ENCODE results near the gene HS6ST1. TPM values are rescaled to one million over a fixed set of nuclear protein-coding genes. Genes with fewer than 3 reads are reported as not detected.

HS6ST1 gene
- total RNA-seq: 30.0 to 39.2 TPM (median 33.1 TPM) in 3 replicates
- long read RNA-seq, transcript HS6ST1-201 (2 exons, 3,932 nt): major isoform, 23 of 70 reads
- long read RNA-seq, partial matches to known transcripts: 0 of 70 reads
- long read RNA-seq, other reads (novel, unspliced or antisense): 47 of 70 reads

GRCh38 chr2:128318776-128319464, at the start of gene HS6ST1:
TSS of gene HS6ST1 (minus strand) at chr2:128318868. CDS start at chr2:128318563, 305 bp downstream.
- peaks cover 39% of the 10 kb centered on the region for H3K4me1 Mint-ChIP-seq (ENCODE audit: low read depth)
- TF ChIP-seq CTCF (IDR thresholded peaks at IDR 0.05): peak; percentile 22
- DNase-seq (ENCODE audit: low spot score): peak; percentile 94
- H3K4me3 Mint-ChIP-seq (ENCODE audit: unreplicated experiment): peak within 1 kb of the TSS; percentile 83
- H3K36me3 Mint-ChIP-seq (ENCODE audit: low read depth): no peaks in the 10 kb centered on the region
- no peaks in the 10 kb centered on the region for H3K27me3 Mint-ChIP-seq (ENCODE audit: low read depth)
- H3K9me3 Mint-ChIP-seq (ENCODE audit: low read depth): no peaks in the 10 kb centered on the region
- H3K27ac Mint-ChIP-seq (ENCODE audit: unreplicated experiment): no peak within 1 kb of the TSS

- no peak for TF ChIP-seq CTCF (IDR thresholded peaks at IDR 0.05)
- no peaks in the 10 kb centered on the region for H3K36me3 Mint-ChIP-seq (ENCODE audit: low read depth)
- H3K9me3 Mint-ChIP-seq (ENCODE audit: low read depth): no peaks in the 10 kb centered on the region
- no peak overlapping the region for H3K4me3 Mint-ChIP-seq (ENCODE audit: unreplicated experiment)
- peaks cover 57% of the 10 kb centered on the region for H3K4me1 Mint-ChIP-seq (ENCODE audit: low read depth)
- no peak overlapping the region for H3K27ac Mint-ChIP-seq (ENCODE audit: unreplicated experiment)
- DNase-seq (ENCODE audit: low spot score): no peak
- no peaks in the 10 kb centered on the region for H3K27me3 Mint-ChIP-seq (ENCODE audit: low read depth)
Observed at GRCh38 chr2:128367601-128368359, 49.1 kb upstream of the HS6ST1 start.

GRCh38 chr2:128366713-128367511, 48.2 kb upstream of the HS6ST1 start:
- Mint-ChIP-seq H3K9me3 (ENCODE audit: low read depth) (no peaks in the 10 kb centered on the region), H3K4me1 (ENCODE audit: low read depth) (peaks cover 65% of the 10 kb centered on the region), H3K27me3 (ENCODE audit: low read depth) (no peaks in the 10 kb centered on the region), H3K4me3 (ENCODE audit: unreplicated experiment) (no peak overlapping the region), H3K36me3 (ENCODE audit: low read depth) (no peaks in the 10 kb centered on the region), H3K27ac (ENCODE audit: unreplicated experiment) (peak overlapping the region; percentile 22)
- no peak for TF ChIP-seq CTCF (IDR thresholded peaks at IDR 0.05)
- no peak for DNase-seq (ENCODE audit: low spot score)

GRCh38 chr2:128365217-128365905, 46.7 kb upstream of the HS6ST1 start:
- DNase-seq (ENCODE audit: low spot score): no peak
- Mint-ChIP-seq H3K27ac (ENCODE audit: unreplicated experiment) (peak overlapping the region; percentile 12), H3K4me1 (ENCODE audit: low read depth) (peaks cover 72% of the 10 kb centered on the region), H3K27me3 (ENCODE audit: low read depth) (no peaks in the 10 kb centered on the region), H3K36me3 (ENCODE audit: low read depth) (no peaks in the 10 kb centered on the region), H3K4me3 (ENCODE audit: unreplicated experiment) (no peak overlapping the region), H3K9me3 (ENCODE audit: low read depth) (no peaks in the 10 kb centered on the region)
- TF ChIP-seq CTCF (IDR thresholded peaks at IDR 0.05): no peak
